Measurements from ENCODE around the gene ADD3.
A peak's percentile ranks its signal among the peaks of the same experiment; 100 is the strongest.

Gene ADD3

DNA sequence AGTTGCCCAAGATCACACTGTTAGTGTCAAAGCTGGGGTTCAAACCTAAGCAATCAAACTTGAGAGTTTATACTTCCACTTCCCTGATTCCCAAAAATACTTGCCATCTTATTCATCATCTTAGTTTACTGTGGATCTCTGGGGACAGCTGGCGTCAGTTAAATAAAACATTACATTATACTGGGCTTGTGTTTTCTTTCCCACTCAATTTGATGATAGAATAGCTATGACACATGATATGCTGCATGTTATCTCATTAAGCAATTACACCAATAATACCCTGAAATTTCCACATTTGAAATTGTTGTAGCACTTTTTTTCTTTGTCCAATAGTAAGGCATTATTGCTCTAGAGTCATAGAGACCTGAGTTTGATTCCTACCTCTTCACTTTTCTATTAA is 136.7 kb downstream of the ADD3 start:
- DNase-seq (ENCODE audit: extremely low read depth in 1 of 2, low read depth in 1 of 2), result no peak

GRCh38 chr10:110147961-110148360 is 140.2 kb downstream of the ADD3 start:
- no peak for DNase-seq (ENCODE audit: extremely low read depth in 1 of 2, low read depth in 1 of 2)

- DNase-seq (ENCODE audit: extremely low read depth in 1 of 2, low read depth in 1 of 2), result no peak
Observed at GRCh38 chr10:110149259-110149658, 141.5 kb downstream of the ADD3 start.

DNA sequence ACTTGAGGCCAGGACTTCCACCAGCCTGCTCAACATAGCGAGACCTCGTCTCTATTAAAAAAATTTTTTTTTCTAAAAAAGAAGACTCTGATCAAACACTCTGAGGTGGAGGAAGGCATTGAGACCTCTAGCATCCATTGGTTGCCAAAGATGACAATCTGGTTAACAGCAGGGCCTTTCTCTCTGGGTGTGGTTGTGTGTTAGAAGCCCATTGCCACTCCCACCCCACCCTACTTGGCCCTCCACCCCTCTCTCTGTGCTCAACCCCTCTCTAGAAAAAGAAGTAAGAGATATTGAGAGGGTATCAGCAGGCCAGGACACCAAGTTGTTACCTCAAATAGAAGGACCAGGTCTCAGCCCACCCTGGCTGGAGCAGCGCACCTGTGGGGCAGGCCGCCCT is 142.3 kb downstream of the ADD3 start:
- no peak for DNase-seq (ENCODE audit: extremely low read depth in 1 of 2, low read depth in 1 of 2)

GRCh38 chr10:110150981-110151380 is 143.2 kb downstream of the ADD3 start:
- DNase-seq (ENCODE audit: extremely low read depth in 1 of 2, low read depth in 1 of 2), result no peak

DNA sequence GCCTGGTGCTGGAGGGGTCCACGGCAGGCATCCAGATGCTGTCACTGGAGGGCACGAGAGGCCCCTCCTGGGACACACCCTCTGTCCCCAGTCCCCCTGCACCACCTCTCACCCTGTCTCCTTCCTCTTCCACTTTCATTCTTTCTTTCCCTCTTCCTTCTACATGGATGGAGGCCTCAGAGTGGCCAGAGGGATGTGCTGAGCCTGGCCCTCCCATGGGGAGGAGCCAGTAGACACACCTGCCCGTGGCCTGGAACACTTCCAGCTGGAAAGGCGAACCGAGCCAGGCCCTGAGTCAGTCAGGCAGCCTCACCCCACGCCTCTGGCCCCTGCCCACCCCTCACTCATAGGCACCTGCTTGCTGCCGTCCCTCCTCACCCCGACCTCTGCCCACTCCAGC is 143.7 kb downstream of the ADD3 start:
- no peak for DNase-seq (ENCODE audit: extremely low read depth in 1 of 2, low read depth in 1 of 2)

DNA sequence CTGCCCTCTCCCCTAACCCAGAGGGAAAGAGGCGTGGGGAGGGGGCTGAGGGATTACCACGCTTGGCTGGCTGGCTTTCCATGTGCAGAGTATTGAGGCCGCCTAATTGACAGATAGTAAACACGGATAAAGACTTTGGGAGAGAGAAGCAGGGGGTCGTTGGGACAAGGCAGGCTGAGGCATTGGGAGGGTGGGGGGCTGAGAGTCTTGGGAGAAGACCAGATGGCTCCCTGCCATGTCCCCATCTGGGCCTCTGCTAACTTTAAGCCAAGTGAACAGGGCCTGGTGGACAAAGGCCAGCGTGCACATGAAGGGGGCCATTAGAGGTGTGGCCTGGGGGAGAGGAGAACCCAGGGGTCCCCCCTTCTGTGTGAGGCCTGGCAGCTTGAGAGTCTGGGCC is 144.2 kb downstream of the ADD3 start:
- no peak for DNase-seq (ENCODE audit: extremely low read depth in 1 of 2, low read depth in 1 of 2)

GRCh38 chr10:110153396-110153795 is 145.6 kb downstream of the ADD3 start:
- DNase-seq (ENCODE audit: extremely low read depth in 1 of 2, low read depth in 1 of 2), result no peak

- DNase-seq (ENCODE audit: extremely low read depth in 1 of 2, low read depth in 1 of 2), result no peak
Observed at GRCh38 chr10:110156046-110156445, 148.3 kb downstream of the ADD3 start.

DNA sequence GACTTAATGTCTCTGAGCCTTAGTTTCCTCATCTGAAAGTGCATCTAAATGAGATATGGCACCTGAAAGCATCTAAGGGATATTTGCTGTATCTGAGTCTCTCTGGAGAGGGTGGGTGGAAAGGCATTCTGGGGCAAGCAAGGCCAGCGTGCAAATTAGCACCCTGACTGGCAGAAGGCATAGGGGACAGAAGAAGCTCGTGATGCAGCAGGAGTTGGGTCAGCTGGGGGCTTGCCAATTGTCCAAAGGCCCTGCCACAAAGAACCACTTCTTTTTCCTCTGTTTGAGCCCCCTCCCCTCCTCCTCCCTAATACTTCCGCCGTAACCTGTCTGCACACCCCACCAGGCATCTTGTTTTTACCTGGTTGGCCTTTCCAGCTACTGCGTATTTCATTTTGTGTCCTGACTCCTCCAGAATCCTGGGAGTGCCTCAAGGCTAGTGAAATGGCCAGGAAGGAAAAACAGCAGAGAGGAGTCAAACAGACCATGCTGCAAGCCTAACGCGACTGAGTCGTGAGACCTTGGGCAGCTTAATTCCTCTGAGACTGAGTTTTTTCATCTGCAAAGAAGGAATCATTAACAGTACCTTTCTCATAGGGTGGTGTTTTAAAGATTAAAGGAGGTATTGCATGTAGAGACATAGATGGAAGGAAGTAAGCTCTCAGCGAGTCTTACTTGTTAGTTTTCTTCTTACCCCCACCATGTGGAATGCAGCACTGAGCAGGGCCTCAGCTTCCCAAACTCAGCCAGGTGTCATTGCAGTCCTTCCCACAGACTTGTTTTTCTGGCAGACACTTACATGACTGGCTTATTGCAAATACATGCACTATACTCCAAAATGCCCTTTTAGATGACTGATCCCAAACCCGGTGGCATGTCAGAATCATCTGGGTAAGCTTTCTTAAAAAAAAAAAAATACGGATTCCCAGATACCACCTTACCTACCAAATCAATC is 150.5 kb downstream of the ADD3 start:
- DNase-seq (ENCODE audit: extremely low read depth in 1 of 2, low read depth in 1 of 2), result no peak

- no peak for DNase-seq (ENCODE audit: extremely low read depth in 1 of 2, low read depth in 1 of 2)
Observed at GRCh38 chr10:110160081-110160480, 152.3 kb downstream of the ADD3 start.

DNA sequence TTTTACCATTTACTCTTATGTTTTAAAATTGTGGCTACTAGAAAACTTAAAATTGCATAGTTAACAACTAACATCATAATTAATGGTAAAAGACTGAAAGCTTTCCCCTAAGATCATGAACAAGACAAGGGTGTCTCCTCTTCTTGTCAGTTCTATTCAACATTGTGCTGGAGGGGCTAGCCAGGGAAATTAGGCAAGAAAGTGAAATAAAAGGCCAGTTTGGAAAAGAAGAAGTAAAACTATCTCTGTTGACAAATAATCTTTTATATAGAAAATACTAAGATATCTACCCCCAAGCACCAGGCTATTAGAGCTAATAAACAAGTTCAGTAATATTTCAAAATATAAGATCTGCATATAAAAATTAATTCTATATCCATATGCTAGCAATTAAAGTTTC is 152.7 kb downstream of the ADD3 start:
- no peak for DNase-seq (ENCODE audit: extremely low read depth in 1 of 2, low read depth in 1 of 2)

- DNase-seq (ENCODE audit: extremely low read depth in 1 of 2, low read depth in 1 of 2), result no peak
Observed at GRCh38 chr10:110162741-110163145, 155.0 kb downstream of the ADD3 start.

DNA sequence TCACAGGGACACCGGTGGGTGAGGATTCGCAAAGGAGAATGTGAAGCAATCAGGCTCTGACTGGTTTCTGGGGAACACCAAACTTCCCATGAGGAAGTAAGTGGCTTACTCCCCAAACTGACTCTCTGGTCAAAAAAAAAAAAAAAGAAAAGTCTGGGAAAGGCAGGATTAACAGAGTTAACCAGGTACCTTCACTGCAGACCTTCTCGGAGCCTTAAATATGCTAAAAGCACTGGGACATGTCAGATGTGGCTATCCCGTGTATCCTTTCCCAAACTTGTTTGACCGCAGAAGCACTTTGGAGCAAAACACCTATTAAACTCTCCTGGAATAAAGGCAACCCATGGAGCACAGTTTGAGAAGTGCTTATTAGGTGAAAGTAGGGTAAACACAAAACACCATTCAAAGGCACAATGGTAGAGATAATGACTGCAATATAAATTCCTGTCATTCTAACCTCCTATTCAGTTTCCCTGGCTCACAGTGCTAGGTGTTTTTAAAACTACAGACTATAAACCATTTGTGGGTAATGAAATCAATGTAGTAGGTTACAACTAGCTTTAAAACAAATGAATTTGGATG is 155.5 kb downstream of the ADD3 start:
- no peak for DNase-seq (ENCODE audit: extremely low read depth in 1 of 2, low read depth in 1 of 2)

DNA sequence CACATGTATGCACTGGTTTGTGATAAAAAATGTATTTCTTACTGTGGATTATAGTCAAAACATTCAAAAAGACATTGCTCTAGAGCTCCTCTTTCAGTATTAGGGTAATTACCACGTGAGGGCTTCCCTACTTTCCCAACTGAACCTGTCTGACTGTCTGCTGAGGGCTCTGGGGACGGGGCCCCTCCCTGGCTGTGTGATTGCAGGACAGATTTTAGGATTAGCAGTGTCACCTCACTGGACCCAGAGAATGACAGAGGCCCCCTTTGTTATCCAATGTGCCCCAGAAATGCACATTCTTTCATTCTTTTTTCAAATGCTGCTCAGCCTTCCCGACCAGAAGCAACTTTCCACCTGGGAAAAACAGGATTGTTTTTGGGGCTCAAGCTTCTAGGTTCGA is 156.1 kb downstream of the ADD3 start:
- DNase-seq (ENCODE audit: extremely low read depth in 1 of 2, low read depth in 1 of 2), result no peak

DNA sequence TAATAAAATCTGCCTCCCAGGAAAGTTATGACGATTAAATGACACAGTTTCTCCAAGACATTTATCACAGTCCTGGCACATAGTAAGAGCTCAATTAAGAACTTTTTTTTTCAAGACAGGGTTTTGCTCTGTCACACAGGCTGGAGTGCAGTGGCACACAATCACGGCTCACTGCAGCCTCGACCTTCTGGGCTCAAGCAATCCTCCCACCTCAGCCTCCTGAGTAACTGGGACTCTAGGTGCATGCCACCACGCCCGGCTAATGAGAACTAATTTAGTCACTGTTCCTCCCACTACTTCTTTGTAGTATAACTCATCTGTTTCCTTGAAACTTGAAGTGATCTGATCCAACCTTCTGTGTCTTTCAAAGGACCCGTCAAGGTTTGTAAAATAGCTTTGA is 157.5 kb downstream of the ADD3 start:
- peak in 1 of 2 donors; percentile 33 for DNase-seq (ENCODE audit: extremely low read depth in 1 of 2, low read depth in 1 of 2)

- no peak for DNase-seq (ENCODE audit: extremely low read depth in 1 of 2, low read depth in 1 of 2)
Observed at GRCh38 chr10:110167149-110167548, 159.4 kb downstream of the ADD3 start.

DNA sequence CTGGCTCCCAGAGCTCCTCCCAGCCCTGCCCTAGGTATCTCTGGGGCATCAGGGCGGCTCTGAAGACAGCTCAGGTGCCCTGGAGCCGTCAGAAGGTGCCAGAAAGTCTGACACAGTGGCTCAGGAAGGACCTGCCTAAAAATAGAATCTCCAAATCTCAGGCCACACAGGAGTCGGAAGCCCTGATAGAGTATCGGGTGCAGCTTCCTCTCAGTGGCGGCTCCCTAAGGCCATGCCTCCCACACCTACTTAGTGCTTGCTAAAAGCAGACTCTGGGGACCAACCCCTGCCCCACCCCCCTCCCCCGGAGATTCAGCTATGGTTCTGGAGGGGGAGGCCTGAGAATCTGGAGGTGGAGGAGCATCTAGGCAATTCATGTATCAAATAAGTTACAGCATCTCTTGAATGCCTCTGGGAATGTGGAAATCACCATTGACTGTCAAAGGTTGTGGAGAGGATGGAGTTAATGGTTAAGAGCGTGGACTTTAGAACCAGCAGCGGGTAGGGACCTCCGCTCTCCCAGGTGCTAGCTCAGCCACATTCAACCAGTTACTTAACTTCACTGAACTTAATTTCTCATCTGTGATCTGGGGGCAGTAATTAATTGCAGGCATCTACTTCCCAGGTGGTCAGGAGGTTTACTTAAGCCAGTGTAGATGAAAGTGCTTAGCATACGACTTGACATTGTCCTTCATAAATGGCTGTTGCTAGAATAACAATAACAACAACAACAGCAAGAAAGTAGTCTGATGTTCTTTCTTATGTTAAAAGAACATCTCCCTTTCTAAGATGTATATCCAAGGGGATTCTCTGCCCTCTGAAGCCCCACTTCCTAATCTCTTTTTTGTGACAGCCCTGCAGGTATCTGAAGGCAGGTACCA is 161.1 kb downstream of the ADD3 start:
- DNase-seq (ENCODE audit: extremely low read depth in 1 of 2, low read depth in 1 of 2), result no peak

- DNase-seq (ENCODE audit: extremely low read depth in 1 of 2, low read depth in 1 of 2), result no peak
Observed at GRCh38 chr10:110169586-110169985, 161.8 kb downstream of the ADD3 start.

DNA sequence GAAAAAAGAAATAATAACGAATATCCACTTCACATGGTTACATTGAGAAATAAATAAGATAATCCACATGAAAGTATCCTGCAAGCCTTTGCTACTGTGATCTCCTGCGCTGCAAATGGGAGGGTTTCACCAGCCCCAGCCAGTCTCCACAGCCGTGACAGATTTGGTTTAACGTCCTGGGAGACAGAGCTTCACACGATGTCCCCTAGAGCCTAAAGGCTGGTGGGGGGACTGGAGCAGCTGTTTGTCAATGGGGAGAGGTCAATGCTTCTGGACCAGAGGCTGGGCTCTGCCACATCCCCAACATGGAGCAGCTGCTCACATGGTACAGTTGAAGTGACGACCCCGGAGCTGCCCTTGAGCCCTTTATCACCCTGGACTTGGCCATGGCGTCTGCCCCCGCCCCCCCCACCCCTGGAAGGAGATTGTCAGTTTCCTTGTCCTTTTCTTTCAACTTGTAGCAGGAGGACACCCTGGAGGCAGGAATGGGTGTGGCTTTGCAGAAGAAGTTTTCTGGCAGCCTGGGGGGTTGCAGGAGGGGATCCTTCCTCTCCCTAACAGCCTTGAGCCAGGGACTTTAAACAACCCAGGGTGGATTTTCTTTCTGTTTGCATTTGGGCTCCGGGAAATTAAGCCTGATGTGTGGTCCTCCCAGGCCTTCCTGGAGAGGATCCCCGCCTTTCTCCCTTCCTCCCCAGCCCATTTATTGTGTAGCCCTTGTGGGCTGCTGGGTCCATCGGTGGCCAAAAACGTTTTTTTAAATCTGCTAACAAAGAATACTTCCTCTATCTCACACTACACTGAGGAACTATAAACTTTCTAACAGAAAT is 162.6 kb downstream of the ADD3 start:
- no peak for DNase-seq (ENCODE audit: extremely low read depth in 1 of 2, low read depth in 1 of 2)

- no peak for DNase-seq (ENCODE audit: extremely low read depth in 1 of 2, low read depth in 1 of 2)
Observed at GRCh38 chr10:110171032-110171431, 163.2 kb downstream of the ADD3 start.
